Measurements from ENCODE around the gene GALK1. TPM values are rescaled to one million over a fixed set of nuclear protein-coding genes. Genes with fewer than 3 reads are reported as not detected.

The GALK1 gene
- total and polyA plus RNA-seq, 2 of the 13 experiments (the other 11 are each of a cell fraction or from before 2014, with no cell fraction given): 59.9 to 93.6 TPM

GRCh38 chr17:75749545-75750389 is 15.2 kb downstream of the GALK1 start (continued):
- TF ChIP-seq ARID4A (CRISPR knock-in tag; IDR thresholded peaks at IDR 0.05; ENCODE audit: borderline replicate concordance) (no peak), IRF2 (CRISPR knock-in tag; IDR thresholded peaks at IDR 0.05) (0 out of 2 replicates have a peak, but pooled peaks have one; percentile 37), TEAD3 (CRISPR knock-in tag; optimal IDR thresholded peaks at IDR 0.05; ENCODE audit: borderline replicate concordance) (no peak), RFX1 (IDR thresholded peaks at IDR 0.05) (no peak), PRDM4 (CRISPR knock-in tag; IDR thresholded peaks at IDR 0.05; ENCODE audit: borderline replicate concordance) (no peak), ZNF652 (CRISPR knock-in tag; IDR thresholded peaks at IDR 0.05; ENCODE audit: borderline replicate concordance, low read depth) (no peak), IRX3 (CRISPR knock-in tag; IDR thresholded peaks at IDR 0.05; ENCODE audit: borderline replicate concordance, low read depth) (no peak), YEATS2 (CRISPR knock-in tag; IDR thresholded peaks at IDR 0.05; ENCODE audit: borderline replicate concordance) (no peak; the same call in 1 of the 2 replicates), GRHL1 (CRISPR knock-in tag; conservative IDR thresholded peaks at IDR 0.05) (no peak), BCLAF1 (IDR thresholded peaks at IDR 0.05) (no peak), FUBP1 (CRISPR knock-in tag; IDR thresholded peaks at IDR 0.05; ENCODE audit: borderline replicate concordance) (no peak), ZNF10 (CRISPR knock-in tag; IDR thresholded peaks at IDR 0.05; ENCODE audit: borderline replicate concordance, low read depth) (no peak)

Measured in HepG2 (cell line).